HL-60 (cell line): ENCODE results near the gene NOVA2.

Experiments
- DNase-seq, 2 experiments: peaks; one replicate each; pipeline ENCODE4 v3.0.0-alpha.2; 2010 to 2020; ENCODE audit warnings: low read depth in 1 of 2, low spot score in 1 of 2
- H3K27ac ChIP-seq: fragments of 250-450 bp; sonication (Bioruptor Pico); replicated peaks from 2 replicates; pipeline ENCODE4 v1.5.1; 2020; ENCODE audit warnings: mild to moderate bottlenecking, moderate library complexity
- H3K27me3 ChIP-seq: fragments of 250-450 bp; sonication (Bioruptor Pico); 2 replicates; pipeline ENCODE4 v1.5.1; 2021; ENCODE audit warnings: mild to moderate bottlenecking, moderate library complexity; ENCODE audit not compliant: insufficient read depth, poor library complexity, severe bottlenecking
- H3K4me3 ChIP-seq: replicated peaks from 2 replicates; pipeline ENCODE4 v1.5.1; 2011; ENCODE audit warnings: mild to moderate bottlenecking, control low read depth, low read length; ENCODE audit not compliant: insufficient read depth
- CTCF ChIP-seq: IDR thresholded peaks from one replicate; pipeline ENCODE4 v1.5.1; 2011; ENCODE audit warnings: low read length, control low read depth, inconsistent platforms; ENCODE audit not compliant: insufficient read depth
- GABPA ChIP-seq: IDR thresholded peaks from 2 replicates; pipeline ENCODE4 v1.6.1; 2012; ENCODE audit warnings: low read depth
- POLR2AphosphoS5 ChIP-seq: IDR thresholded peaks from 2 replicates; pipeline ENCODE4 v1.6.1; 2012; ENCODE audit warnings: low read depth
- REST ChIP-seq: IDR thresholded peaks from 2 replicates; pipeline ENCODE4 v1.6.1; 2012; ENCODE audit warnings: low read depth; ENCODE audit not compliant: insufficient replicate concordance
- SPI1 ChIP-seq: IDR thresholded peaks from 2 replicates; pipeline ENCODE4 v1.6.1; 2012; ENCODE audit warnings: low read depth, mild to moderate bottlenecking, borderline replicate concordance

NOVA2 gene

GRCh38 chr19:45938733-45939319 lies 34.8 kb downstream of the NOVA2 start:
- TF ChIP-seq SPI1 (no peak), GABPA (peak; percentile 56), POLR2AphosphoS5 (no peak)
- H3K4me3 ChIP-seq, result no peak overlapping the region
- DNase-seq, result peak in 1 of 2 experiments; percentile 20
- no peak overlapping the region for H3K27ac ChIP-seq
- H3K27me3 ChIP-seq, result peaks cover 18% of the 10 kb centered on the region

GRCh38 chr19:45935267-45935666 lies 38.4 kb downstream of the NOVA2 start:
- no peak for DNase-seq
- TF ChIP-seq CTCF, result no peak
- no peak for TF ChIP-seq POLR2AphosphoS5
- no peak for TF ChIP-seq REST
- TF ChIP-seq SPI1, result no peak
- no peak for TF ChIP-seq GABPA
- peaks cover 9% of the 10 kb centered on the region for H3K27me3 ChIP-seq
- no peak overlapping the region for H3K4me3 ChIP-seq
- no peak overlapping the region for H3K27ac ChIP-seq

- H3K27ac ChIP-seq, result no peak overlapping the region
- no peak for TF ChIP-seq CTCF
- TF ChIP-seq GABPA, result no peak
- no peak for TF ChIP-seq SPI1
- TF ChIP-seq REST, result no peak
- TF ChIP-seq POLR2AphosphoS5, result no peak
- H3K4me3 ChIP-seq, result no peak overlapping the region
- H3K27me3 ChIP-seq, result peaks cover 7% of the 10 kb centered on the region
- DNase-seq, result no peak
Observed at GRCh38 chr19:45934551-45935230, 39.0 kb downstream of the NOVA2 start.

- Histone ChIP-seq H3K27me3 (peaks cover 4% of the 10 kb centered on the region), H3K4me3 (no peak overlapping the region), H3K27ac (no peak overlapping the region)
- no peak for DNase-seq
- no peak for TF ChIP-seq POLR2AphosphoS5
- no peak for TF ChIP-seq REST
- TF ChIP-seq CTCF, result no peak
- TF ChIP-seq SPI1, result no peak
- TF ChIP-seq GABPA, result no peak
Observed at GRCh38 chr19:45933759-45934158, 39.9 kb downstream of the NOVA2 start.
